HG03354 (cell line): ENCODE measurements around the gene OLFM2.
"Not testable (repeated sequence)": the region's sequence is repeated elsewhere in the genome, so short reads cannot be mapped to it uniquely, and the experiment has no call there.

Source experiments
- ATAC-seq: cut with Tn5 transposase; IDR thresholded peaks from one replicate; pipeline ENCODE4 v1.9.1; 2021; ENCODE audit warnings: mild to moderate bottlenecking; ENCODE audit not compliant: unreplicated experiment, poor library complexity, severe bottlenecking

OLFM2 gene

DNA sequence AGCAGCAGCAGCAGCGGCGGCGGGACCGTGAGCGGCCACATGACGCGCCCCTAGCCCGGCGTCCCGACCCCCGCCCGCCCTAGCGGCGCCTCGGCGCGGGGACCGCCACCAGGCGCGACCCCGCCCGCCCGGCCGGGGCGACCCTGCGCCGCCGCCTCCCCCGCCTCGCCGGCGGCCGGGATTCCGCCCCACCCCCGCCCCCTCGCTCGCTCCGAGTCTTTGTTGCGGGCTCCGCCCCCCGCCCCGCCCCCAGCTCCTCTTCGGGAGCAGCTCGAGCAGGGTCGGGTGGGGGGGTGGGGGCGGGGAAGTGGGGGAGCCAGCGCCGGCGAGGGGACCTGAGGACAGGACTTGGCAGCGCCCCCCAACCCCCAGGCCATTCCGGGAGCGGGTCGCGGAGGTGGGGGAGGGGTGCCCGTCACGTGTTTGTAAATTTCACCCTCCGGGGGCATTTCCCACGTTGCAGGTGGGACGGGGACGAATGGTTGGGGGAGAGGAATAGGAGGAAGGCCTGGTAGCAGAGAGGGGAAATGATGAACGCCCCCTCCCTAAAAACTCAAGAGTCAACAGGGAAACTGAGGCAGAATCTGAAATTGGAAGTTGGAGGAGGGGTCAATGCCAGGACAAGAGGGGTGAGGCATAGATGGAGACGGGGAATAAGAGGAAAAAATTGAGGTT, at the start of gene OLFM2:
OLFM2 (minus strand) TSS at position 190 of the 675 bp plus-strand sequence; CDS start at position 41, 149 bp downstream.
- no peak for ATAC-seq

DNA sequence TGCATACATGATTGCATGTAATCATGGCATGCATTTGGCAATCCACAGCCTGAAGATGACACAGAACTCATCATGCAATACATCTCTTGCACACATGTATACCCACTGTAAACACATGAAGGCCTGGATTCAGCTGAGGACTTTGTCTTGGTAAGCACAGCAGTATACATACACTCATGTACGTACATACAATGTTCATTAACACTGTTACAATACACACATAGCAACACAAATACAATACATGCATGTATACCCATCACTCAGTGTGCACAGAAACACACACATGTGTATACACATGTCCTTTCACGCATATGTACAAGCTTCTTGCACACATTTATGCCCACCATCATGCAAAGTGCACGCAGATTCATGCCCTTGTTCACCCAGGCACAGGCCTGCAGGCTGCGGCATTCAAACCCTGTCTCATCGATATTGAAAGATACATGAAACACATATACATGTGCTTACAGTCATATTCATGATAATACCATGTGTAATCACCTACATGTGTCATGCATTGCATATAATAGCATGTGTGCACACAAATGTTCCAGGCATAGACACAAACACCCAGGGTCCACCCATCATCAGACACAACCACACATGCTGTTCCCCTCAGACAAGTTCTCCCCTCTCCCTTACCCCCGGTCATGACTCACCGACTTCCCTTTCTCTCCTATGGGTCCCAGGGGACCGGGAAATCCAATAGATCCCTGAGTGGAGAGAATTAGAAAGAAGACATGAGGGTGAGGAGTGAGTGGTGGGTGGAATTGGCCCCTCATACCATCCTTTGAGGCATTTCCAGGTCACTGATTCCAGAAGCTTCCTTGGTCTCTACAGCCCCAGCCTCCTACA, 45.3 kb upstream of the OLFM2 start:
- no peak for ATAC-seq

DNA sequence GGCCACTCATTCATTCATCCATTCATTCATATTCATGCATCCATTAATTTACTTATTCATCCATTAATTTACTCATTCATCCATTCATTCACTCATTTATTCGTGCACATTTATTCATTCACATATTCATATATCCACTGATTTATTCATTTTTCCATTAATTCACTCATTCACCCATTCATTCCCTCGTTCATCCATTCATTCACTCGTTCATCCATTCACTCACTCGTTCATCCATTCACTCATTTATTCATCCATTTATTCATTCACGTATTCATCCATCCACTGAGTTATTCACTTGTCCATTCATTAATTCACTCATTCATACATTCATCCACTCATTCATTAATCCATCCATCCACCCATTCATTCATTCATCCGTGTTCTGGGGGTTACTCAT, 35.8 kb upstream of the OLFM2 start:
- ATAC-seq = no peak

DNA sequence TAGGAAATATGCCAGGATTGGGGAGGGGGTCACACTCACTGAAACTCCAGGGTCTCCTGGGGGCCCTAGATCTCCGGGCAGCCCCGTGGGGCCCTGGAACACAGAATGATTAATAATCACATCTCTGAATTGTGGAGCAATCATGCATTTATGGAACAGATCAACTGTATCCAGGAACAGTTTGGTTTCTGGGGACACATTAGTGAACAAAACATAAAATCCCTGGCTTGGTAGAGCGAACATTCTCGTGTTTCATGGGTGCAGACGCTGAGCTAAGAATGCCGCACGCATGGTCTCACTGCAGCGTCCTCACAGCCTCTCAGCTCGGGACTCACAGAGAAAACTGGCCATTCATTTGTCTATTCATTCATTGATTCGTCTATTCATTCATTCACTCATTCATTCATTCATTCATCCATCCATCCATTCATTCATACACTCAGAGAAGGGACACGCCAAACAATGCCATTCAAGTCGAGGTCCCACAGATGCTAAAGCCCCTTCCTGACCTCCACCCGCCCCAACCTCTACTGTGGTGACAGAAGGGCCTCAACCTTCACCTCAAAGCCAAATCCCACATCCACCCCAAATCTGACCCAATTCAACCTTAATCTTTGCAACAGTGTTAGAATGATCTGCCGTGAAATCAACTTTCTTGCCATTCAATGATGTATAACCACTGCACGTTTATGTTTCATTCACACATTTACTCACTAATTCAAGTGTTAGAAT, 35.0 kb upstream of the OLFM2 start:
- ATAC-seq = no peak

DNA sequence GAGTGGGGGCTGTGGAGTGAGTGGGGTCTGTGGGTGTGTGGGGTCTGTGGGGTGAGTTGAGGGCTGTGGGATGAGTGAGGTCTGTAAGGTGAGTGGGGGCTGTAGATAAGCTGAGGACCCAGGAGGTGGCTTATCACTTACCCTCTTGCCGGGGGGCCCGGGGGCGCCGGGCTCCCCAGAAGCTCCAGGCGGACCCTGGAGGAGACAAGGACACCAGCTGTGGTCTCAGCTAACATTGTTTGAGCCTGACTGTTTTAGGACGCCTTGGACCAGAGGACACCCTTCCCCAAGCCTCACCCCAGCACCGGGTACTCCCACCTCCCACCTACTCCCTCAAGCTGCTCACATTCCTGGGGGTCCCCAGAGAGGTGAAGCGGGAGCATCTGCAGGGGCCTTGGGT, 34.2 kb upstream of the OLFM2 start:
- ATAC-seq = no peak

DNA sequence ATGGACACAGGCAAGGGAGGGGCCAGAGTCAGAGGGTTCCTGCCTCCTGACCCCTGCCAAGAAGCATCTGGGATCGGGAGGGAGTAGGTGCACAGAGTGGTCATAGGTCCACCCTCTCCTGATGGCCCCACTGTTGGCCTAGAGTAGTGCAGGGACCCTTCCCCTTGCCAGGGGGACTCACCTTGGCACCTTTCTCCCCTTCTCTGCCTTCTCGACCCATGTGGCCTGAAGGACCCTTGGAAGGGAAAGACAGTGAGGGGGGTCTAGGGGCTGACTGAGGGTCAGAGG, 33.3 kb upstream of the OLFM2 start:
- ATAC-seq = no peak

DNA sequence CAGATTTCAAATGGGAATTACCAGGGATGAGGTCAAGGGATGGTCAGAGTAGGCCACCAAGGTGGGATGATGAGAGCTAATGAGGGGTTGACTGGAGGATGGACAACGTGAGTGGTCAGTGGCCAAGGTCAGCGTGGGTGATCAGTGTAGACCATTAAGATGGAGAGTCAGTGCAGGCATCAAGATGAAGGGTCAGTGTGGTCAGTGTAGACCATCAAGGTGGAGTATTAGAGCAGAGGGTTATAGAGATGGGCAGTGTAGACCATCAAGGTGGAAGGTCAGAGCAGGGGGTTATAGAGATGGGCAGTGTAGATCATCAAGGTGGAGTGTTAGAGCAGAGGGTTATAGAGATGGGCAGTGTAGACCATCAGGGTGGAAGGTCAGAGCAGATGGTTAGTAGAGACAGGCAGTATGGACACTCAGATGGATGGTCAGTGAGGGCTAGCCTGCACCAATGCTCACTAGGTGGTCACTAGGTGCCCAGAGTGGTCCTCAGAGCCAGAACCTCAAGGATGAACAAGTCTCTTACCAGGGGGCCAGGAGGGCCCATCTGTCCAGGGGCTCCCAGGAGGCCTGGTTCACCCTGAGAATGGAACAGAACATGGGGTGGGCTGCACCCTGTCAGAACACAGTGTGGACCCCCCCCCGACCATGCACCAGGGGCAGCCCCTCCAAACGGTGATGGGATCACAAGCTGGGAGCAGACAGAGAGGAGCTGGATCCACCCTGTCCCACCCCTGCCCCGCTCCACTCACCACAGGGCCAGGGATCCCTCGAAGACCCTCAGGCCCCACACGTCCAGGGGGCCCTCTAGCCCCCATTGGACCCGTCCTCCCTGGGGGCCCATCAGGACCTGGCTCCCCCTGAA, 32.7 kb upstream of the OLFM2 start:
- no peak for ATAC-seq

DNA sequence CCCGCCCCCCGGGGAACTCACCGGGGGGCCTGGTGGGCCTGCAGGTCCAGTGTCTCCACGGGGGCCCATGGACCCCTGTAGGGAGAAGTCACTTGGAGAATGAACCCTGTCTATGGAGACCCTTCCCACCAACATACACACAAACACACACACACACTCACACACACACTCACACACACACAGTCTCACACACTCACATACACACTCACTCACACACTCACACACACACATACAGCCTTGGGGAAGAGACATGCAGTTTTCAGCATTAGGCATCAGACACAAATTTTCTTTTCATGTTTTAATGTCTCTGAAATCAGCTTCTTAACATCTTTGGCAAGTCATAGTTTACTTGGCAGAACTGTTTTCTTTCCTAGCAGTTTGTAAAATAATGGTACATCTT, 31.0 kb upstream of the OLFM2 start:
- ATAC-seq = no peak

DNA sequence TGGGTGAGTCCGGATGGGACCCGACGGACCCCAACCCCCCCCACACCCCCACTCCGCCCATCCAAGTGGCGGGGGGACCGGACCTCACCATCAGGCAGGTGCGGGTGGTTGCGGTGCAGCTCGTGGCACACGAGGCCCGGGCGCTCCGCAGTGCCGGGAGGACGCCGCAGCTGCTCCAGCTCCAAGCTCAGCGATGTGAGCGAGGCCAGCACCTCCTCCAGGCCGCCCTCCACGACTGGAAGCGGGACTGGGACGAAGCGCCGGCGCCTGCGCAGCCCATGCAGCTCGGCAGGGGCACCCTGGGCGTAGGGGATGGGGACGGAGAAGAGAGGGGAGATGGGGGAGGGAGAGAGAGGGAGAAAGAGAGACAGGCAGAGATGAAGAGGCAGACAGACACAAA, 30.1 kb upstream of the OLFM2 start:
- ATAC-seq = no peak

DNA sequence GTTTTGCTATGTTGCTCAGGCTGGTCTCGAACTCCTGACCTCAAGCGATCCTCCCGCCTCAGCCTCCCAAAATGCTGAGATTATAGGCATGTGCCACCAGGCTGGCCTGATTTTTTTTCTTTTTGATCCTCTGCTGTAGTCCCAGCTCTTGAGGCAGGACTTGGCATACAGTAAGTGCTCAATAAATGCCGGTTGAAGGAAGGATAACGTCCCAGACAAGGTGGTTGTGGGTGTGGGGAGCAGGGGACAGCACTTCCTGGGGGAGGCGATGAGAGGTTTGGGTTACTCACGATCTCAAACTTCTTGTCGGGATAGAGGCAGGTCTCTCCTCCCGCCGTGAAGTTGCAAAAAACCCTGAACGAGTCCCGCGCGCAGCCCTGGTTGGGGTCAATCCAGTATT, 29.7 kb upstream of the OLFM2 start:
- no peak for ATAC-seq

DNA sequence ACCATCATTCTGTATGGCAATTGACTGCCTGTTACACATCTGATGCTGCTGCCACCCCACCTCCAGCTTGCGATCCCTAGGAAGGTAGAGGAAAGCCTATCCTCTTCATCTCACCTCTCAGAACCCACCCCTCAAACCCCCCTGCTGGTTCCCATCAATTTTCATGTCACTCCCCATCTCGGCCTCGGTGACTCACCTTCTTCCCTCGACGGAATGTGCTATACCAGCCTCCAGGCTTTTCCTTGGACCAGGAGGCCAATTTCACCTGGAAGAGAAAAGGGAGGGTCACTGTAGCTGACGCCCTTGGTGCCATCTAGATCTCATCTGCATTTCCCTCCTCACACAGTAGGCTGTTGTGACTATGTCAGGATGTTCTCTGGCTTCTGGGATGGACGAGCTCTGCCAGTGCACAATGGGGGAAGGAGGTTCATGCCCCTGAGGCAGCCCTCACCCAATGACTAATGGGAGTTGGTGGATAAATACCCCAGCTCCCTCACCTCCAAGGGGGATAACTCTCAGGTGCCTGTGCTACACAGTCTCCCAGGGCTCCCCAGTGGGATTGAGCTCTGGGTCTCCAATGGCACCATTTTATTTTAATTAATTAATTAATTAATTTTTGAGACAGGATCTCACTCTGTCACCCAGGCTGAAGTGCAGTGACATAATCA, 26.4 kb upstream of the OLFM2 start:
- ATAC-seq = no peak

DNA sequence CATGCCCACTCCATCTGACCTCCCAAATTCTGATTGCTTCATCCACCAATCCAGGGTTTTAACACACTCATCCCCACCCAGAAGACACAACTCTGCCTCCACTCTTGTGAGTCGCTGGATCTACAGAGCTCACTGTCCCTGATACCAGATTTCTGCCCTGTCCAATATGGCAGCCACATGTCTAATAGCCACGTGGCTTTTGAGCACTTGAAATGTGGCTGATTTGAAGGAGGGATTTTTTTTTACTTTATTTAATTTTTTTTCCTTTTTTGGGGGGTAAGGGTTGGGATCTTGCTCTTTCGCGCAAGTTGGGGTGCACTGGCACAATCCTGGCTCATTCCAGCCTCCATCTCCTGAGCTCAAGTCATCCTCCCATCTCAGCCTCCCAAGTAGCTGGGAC, 24.8 kb upstream of the OLFM2 start:
- ATAC-seq = no peak

DNA sequence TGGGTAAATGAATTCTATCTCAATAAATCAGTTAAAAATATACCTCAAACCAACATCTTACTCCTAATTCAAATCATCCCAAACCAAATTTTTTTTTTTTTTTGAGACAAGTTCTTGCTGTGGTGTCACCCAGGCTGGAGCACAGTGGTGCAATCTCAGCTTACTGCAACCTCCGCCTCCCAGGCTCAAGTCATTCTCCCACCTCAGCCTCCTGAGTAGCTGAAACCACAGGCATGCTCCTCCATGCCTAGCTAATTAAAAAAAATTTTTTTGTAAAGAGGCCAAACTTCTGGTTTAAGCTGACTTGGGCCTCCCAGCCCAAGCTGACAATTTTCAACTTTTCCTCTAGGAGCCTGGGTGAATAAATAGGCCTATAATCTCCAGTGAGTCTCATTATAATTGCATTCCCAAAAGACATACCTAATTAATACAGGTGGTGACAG, 22.1 kb upstream of the OLFM2 start:
- no peak for ATAC-seq

DNA sequence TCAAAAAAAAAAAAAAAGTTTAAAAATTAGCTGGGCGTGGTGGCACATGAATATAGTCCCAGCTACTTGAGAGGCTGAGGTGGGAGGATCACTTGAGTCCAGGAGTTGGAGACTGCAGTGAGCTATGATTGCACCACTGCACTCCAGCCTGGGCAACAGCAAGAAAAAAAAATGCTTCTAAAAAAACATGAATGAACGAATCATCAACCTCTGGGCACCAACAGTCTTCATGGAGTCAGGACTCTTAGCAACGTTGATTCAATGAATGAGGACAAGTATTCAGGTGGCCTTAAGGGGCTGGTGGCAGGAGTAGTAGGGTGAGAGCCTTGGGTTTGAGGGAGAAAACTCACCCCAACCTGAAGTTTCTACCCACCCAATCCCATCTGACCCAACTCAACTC, 20.6 kb upstream of the OLFM2 start:
- no peak for ATAC-seq

DNA sequence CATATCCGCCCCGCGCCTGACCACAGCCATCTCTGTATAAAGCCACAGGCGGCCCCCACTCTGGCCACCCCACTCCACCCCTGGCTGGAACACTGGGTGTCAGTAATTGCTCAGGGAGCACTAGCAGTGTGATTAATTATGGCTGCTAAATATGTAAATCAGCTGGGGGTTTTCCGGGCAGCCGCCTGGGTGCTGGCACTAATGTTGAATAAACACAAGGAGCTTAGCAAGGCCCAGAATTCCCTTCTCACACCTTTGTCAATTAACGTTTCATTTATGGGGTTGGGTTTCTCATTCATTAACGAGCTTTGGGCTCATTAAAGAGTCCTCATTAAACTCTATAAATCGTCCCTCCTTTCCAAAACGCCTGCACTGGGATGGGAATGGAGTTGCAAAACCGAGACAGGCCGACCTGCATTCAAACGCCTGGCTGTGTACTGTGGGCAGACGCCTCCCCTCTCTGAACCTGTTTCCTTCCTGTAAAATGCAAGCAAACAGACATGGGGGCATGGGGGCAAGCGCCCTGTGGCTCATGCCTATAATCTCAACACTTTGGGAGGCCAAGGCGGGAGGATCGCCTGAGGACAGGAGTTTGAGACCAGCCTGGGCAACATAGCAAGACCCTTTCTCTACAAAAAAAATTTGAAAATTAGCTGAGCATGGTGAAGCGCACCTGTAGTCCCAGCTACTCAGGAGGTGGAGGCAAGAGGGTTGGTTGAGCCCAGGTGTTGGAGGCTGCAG, 17.7 kb upstream of the OLFM2 start:
- ATAC-seq = no peak

DNA sequence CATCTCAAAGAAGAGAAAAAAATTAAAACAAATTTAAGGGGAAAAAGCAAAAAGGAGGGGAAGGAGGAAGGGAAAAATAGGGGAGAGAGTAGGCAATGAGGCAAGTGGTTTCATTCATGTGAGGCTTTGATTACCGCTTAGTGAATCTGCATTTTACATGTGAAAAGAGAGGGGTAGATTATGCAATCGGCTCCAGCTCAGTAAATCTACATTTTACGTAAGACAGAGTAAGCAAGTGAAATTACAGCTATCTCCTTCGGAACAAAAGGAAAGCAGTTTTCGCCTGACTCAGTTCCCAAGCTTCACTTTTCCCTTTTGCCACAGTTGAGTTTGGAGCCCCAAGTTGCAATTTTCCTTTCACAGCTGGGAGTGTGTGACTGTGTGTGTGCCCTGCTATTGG, 16.0 kb upstream of the OLFM2 start:
- ATAC-seq = no peak

DNA sequence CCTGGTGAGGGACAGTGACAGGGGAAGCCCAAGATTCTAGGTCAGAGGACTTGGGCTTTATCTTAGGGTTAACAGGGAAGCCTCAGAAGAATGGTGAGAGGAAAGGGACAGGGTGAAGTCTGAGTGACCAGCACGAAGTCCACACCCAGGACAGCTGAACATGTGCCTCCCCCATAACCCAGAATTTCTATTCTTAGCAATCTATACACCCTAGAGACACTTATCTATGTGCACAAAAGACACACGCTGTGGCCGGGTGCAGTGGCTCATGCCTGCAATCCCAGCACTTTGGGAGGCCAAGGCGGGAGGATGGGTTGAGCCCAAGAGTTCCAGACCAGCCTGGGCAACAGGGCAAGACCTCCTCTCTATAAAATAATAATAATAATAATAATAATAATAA, 11.1 kb upstream of the OLFM2 start:
- ATAC-seq = no peak

DNA sequence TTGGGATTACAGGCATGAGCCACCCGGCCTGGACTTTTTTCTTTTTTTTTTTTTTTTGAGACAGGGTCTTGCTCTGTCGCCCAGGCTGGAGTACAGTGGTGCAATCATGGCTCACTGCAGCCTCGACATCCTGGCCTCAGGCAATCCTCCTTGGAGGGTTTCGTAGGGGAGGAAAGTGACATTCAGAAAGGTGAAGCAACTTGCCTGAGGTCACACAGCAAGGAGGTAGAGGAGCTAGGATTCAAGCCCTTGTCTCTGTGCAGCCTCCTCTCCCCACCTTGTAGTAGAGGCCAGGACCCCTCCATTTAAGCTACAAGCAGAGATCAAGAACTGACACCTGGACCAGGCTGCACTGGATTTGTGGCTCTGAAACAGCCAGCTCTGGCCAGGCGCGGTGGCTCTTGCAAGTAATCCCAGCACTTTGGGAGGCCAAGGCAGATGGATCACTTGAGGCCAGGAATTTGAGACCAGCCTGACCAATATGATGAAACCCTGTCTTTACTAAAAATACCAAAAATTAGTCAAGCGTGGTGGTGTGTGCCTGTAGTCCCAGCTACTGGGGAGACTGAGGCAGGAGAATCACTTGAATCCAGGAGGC, 10.3 kb upstream of the OLFM2 start:
- not testable (repeated sequence) for ATAC-seq
